GM21515 (cell line): ENCODE measurements around the gene YOD1.

ENCODE experiments used
- ATAC-seq: cut with Tn5 transposase; IDR thresholded peaks from one replicate; pipeline ENCODE4 v1.9.1; 2021; ENCODE audit not compliant: unreplicated experiment

YOD1 gene

GRCh38 chr1:207073906-207074820 lies 23.2 kb upstream of the YOD1 start:
- ATAC-seq = no peak

- ATAC-seq = no peak
These were observed 21.2 kb upstream of the YOD1 start for GRCh38 chr1:207072233-207072632.

GRCh38 chr1:207071426-207071825 lies 20.4 kb upstream of the YOD1 start:
- no peak for ATAC-seq

- no peak for ATAC-seq
These were observed 19.8 kb upstream of the YOD1 start for GRCh38 chr1:207070811-207071210.

- peak; percentile 68 for ATAC-seq
These were observed 19.0 kb upstream of the YOD1 start for GRCh38 chr1:207069858-207070506.

GRCh38 chr1:207069061-207069460 lies 18.1 kb upstream of the YOD1 start:
- ATAC-seq = no peak

- ATAC-seq = no peak
These were observed 16.7 kb upstream of the YOD1 start for GRCh38 chr1:207067665-207068064.

- ATAC-seq = no peak
These were observed 16.2 kb upstream of the YOD1 start for GRCh38 chr1:207067185-207067584.

GRCh38 chr1:207064561-207064960 lies 13.6 kb upstream of the YOD1 start:
- no peak for ATAC-seq

- no peak for ATAC-seq
These were observed 12.0 kb upstream of the YOD1 start for GRCh38 chr1:207063014-207063413.

- no peak for ATAC-seq
These were observed 11.1 kb upstream of the YOD1 start for GRCh38 chr1:207062058-207062457.

- ATAC-seq = no peak
These were observed 9.6 kb upstream of the YOD1 start for GRCh38 chr1:207060596-207060995.

- no peak for ATAC-seq
These were observed 8.9 kb upstream of the YOD1 start for GRCh38 chr1:207059881-207060280.

GRCh38 chr1:207058878-207059867 lies 8.2 kb upstream of the YOD1 start:
- ATAC-seq = no peak

GRCh38 chr1:207058252-207058651 lies 7.2 kb upstream of the YOD1 start:
- ATAC-seq = no peak

GRCh38 chr1:207056673-207057072 lies 5.7 kb upstream of the YOD1 start:
- no peak for ATAC-seq

GRCh38 chr1:207055386-207056001 lies 4.5 kb upstream of the YOD1 start:
- ATAC-seq = no peak

- no peak for ATAC-seq
These were observed 3.5 kb upstream of the YOD1 start for GRCh38 chr1:207054491-207054890.

- ATAC-seq = peak; percentile 77
These were observed 2.1 kb upstream of the YOD1 start, which contains the start of gene PFKFB2 for GRCh38 chr1:207052911-207053769. PFKFB2 (plus strand) TSS chr1:207053275; CDS start chr1:207054718, 1,443 bp downstream.
